GM21786 (cell line): ENCODE results near the gene B3GALT4.
A peak's percentile ranks its signal among the peaks of the same experiment; 100 is the strongest.
"Not testable (repeated sequence)": the region's sequence is repeated elsewhere in the genome, so short reads cannot be mapped to it uniquely, and the experiment has no call there.

Source experiments
- ATAC-seq: cut with Tn5 transposase; IDR thresholded peaks from one replicate; pipeline ENCODE4 v1.9.1; 2021; ENCODE audit not compliant: unreplicated experiment

The B3GALT4 gene

GRCh38 chr6:33271468-33272274 lies 5.3 kb upstream of the B3GALT4 start, which contains the start of the genes RPS18 and VPS52:
Gene RPS18 (plus strand): TSS chr6:33272075. CDS start chr6:33272120, 45 bp downstream.
Gene VPS52 (minus strand): TSS chr6:33271876. CDS start chr6:33271675, 201 bp downstream.
- peak; percentile 83 for ATAC-seq

DNA sequence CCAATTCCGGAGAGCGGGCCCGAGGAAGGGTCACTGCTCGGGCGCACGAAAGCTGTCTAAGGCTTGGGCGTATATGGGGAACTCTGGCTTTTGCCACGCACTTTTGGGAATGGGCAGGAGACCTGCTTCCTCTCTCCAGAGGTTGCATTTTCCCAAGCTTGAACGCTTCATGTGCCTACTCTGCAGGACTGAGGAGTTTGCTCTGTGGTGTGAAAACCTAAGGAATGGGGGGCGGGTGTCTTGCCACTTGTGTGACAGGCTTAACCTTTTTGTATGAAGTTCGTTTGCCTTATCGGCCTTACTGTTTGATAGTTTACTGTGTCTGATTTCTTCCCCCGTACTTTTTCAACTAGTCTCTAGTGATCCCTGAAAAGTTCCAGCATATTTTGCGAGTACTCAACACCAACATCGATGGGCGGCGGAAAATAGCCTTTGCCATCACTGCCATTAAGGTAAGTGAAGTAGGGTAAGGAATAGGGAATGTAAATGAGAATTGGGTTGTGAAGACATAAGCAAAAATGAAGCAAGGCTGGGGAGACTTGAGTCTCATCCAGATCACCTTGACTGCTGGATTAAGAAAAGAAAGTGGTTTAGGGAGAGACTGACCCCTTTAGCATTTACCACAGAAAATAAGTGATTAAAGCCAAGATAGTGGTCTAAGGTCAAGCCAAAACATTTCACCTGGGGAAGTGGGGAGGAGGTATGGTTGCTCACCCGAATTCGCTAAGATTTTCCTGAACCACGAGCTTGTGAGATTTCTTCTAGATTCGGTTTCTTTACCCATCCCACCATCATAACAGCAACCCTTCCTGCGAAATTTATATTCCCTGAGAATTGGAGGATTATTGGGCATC lies 4.4 kb upstream of the B3GALT4 start:
- ATAC-seq: no peak

DNA sequence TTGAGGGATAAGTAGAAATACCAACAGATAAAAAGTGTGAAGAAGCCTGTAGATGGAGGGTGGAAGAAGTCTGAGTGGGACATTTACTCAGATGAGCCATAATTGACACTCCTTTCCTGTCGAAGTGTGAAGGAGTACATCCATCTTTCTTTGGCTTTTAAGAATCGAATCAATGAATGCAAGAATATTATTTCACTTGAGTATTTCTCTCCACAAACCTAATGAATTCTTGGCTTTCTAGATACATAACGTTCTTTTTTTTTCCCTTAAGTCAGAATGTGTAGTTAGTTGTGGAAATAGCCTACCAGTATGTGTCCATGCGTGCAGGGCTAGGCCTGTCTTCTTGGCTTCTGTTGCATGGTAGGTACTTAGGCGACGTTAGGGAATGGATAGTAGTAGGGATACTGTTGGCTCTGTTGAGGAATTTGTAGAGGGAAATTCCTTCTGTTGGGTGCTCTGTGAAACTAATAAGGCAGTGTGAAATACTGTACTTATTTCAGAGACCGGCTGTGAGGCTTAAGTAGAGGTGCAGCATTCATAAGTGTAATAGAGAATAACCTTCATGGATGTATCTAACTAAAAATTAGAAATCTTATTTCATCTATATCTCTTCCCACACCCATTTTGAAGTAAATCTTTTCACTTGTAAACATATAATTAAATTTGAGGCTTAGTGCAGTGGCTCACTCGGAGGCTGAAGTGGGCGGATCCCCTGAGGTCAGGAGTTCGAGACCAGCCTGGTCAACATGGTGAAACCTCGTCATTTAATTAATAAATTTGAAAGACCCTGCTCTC lies 3.6 kb upstream of the B3GALT4 start:
- no peak for ATAC-seq

DNA sequence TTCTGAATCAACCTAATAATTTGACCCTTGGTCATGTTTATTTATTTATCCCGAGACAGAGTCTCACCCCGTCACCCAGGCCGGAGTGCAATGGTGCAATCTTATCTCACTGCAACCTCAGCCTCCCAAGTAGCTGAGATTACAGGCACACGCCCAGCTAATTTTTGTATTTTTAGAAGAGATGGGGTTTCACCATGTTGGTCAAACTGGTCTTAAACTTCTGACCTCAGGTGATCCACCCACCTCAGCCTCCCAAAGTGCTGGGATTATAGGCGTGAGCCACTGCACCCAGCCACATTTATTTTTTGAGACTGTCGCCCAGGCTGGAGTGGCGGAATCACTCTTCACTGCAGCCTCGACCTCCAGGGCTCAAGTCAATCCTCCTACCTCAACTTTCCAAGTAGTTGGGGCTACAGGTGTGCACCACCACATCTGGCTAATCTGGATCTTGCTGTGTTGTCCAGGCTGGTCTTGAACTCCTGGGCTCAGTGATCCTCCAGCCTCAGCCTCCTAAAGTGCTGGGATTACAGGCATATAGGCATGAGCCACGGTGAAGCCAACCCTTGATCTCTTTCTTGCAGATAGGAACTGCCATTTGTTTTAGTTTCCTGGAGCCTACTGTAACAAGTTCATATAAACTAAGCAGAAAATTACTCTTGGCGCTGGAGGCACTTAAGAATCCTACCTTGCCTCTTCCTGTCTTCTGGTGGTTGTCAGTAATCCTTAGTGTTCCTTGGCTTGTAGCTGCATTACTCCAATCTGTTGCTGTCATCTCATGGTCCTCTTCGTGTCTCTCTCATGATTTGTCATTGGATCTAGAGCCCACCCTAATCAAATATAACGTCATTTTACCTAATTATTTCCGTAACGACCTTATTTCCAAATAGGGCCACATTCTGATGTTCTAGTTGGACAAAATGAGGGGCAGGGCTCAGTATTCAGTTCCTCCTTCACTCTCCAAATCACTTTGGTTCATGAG lies 2.7 kb upstream of the B3GALT4 start:
- ATAC-seq: no peak

GRCh38 chr6:33275795-33276580 lies 935 bp upstream of the B3GALT4 start:
- not testable (repeated sequence) for ATAC-seq

DNA sequence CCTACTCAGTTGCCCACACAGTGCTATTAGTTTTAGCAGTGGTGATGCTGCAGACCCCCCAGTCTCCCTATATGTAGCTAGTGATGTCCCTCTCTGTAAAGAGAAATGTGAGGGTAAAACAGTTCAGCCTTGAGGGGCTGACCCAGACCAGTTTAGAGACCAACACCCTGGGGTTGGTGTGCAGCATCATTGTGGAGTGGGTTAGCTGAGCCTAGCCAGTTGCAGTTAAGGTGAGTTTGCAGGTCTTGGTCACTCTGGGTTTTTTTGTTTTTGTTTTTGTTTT lies 401 bp upstream of the B3GALT4 start:
- no peak for ATAC-seq

GRCh38 chr6:33277663-33278391 lies 904 bp downstream of the B3GALT4 start:
- no peak for ATAC-seq

DNA sequence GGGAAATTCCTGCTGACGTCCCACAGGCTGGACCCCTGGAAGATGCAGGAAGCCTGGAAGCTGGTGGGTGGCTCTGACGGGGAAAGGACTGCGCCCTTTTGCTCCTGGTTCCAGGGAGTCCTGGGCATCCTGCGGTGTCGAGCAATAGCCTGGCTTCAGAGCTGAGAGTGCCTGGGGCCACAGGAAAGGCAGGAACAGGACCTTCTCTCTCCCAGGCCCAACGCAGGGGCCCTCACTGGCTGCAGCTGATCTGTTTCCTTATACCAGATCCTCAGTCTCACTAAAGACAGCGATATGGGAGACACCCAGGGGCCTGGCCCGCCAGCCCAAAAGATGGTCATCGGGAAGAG lies 1.4 kb downstream of the B3GALT4 start:
- ATAC-seq: no peak

GRCh38 chr6:33278810-33279209 lies 1.9 kb downstream of the B3GALT4 start:
- ATAC-seq: no peak

GRCh38 chr6:33279257-33279695 lies 2.4 kb downstream of the B3GALT4 start:
- ATAC-seq: no peak

DNA sequence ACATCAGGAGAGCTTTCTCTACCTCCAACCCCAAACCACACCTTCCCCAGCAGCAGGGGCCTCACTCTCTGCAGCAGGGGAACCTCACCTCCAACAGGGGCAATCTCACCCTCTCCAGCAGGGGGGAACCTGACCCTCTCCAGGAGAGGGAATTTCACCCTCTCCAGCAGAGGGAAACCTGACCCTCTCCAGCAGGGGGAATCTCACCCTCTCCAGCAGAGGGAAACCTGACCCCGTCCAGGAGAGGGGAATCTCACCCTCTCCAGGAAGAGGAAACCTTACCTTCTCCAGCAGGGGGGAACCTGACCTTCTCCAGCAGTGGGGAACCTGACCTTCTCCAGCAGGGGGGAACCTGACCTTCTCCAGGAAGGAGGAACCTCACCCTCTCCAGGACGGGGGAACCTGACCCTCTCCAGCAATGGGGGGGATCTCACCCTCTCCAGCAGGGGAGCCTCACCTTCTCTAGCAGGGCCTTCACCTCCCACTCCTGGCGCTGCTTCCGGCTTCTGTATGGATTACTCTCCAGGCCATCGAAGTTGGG lies 3.1 kb downstream of the B3GALT4 start:
- ATAC-seq: no peak

DNA sequence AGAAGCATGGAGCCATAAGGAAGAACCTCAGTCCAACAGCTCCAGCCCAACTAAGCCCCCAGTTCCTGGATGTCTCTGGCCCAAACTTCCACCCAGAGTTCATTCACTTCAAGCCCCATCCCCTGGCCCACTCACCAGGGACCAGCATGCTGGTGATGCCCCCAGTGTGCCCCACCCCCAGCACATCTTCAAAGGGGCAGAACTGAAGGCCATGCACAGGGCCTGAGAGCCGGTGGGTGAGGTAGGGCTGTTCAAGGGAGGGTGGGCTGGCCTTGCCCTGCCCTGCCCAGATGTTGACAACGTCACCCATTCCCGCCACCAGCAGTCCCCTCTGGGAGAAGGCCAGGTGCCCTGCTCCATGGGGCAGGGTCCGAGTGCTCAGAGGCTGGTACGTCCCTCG lies 3.6 kb downstream of the B3GALT4 start:
- no peak for ATAC-seq

DNA sequence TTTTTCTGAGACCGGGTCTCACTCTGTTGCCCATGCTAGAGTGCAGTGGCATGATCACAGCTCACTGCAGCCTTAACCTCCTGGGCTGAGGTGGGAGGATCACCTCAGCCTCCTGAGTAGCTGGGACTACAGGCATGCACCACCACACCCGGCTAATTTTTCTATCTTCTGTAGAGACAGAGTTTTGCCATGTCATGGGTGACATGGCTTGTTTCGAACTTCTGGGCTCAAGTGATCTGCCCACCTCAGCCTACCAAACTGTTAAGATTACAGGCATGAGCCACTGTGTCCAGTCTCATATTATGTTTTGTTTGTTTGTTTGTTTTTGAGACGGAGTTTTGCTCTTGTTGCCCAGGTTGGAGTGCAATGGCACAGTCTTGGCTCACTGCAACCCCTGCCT lies 8.3 kb downstream of the B3GALT4 start:
- not testable (repeated sequence) for ATAC-seq

DNA sequence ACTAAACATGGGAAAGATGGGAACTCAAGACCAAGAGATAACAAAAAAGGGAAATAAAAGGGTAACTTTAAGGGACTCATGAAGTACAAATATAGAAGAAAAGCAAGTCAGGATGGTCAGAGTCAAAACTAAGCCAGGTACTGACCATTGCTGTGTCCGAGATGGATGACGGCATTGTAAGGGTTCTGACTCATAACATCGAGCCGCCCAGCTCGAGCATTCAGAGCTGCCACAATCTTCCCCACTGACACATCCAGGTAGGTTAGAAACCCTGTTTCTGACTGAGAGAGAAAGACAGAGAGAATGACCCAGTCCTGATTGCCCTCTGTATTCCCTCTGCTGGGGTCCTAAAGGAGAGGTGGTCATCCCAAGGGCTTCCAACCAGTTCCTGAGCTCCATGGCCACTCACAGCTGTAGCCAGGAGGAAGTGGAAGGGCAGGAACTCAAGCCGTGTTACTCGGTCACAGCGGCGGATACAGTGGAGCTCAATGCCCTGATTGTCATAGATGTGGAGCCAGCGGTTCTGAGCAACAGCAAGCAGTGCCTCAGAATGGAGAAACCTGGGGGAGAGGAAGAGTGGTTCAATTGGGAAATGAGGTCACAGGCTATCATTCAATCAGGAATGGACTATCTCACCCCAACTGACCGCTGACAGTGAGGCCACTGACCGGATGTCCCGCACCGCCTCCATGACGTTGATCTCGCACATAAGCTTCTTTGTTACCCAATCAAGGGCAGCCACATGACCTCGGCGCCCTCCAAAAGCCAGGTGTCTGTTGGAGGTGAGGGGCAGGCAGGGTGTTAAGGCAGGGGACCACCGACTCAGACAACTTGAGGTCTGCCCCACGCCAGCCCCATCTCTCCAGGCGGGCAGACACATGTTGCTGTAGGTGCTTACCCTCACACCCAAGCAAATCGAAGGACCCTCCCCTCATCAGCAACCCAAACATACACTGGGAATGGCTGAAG lies 10.3 kb downstream of the B3GALT4 start:
- no peak for ATAC-seq

GRCh38 chr6:33288141-33288920 lies 11.4 kb downstream of the B3GALT4 start:
- no peak for ATAC-seq

DNA sequence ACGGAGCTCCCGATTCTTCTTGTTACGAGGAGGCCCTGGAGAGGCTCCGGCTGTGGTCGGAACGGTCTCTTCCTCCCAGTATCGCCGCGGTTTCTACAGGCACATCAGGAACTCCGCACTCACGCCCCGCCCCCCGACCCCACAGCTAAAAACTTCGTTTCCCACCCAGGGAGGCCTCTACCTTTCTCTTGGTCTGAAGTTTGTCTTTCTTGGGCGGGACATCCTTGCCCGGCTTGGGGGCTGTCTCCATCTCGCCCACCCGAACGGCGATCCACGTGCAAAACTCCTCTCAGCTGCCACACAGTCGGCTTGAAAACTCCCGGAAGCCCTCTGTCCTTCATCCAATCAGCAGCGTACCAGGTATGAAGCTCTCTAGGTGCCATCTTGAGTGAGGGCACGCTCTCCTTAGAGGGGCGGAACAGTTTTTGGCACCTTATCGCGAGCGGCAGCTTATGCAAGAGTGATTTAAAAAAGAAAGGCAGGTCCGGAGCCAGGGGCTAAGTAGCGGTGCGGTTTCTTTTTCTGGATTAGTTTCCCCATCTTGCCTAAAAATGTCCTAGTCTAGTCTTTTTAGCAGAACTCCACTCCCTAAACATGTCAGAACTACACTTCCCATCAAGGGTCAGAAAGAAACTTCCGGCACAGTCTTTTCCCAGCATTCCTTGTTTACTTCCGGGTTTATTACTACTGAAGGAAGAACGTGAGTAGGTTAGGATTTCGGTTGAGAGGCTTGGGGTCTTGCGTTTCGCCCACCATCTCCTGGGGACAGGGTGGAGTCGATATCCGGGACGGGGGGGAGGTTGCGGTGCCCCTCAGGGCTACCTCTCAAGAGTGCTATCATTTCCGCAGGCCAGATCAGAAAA lies 12.2 kb downstream of the B3GALT4 start, which contains the start of the genes PFDN6 and WDR46:
Gene PFDN6, plus strand, starts transcription at position 681 of the 863 bp plus-strand sequence. CDS start 256 bp downstream, outside the sequence.
Gene WDR46, minus strand, starts transcription at position 319 of the 863 bp plus-strand sequence. Its CDS starts 69 bp downstream, at position 250.
- peak; percentile 91 for ATAC-seq
